IMR-90 (cell line): ENCODE results near the gene CENPF.

Experiments
- CEBPB ChIP-seq: IDR thresholded peaks from 2 replicates; pipeline ENCODE4 v1.6.1; 2012; ENCODE audit warnings: low read depth, low read length, improper control_type of control experiment
- CTCF ChIP-seq: conservative IDR thresholded peaks from 2 replicates; pipeline ENCODE4 v1.5.1; 2012; ENCODE audit warnings: mild to moderate bottlenecking, low read depth, low read length, improper control_type of control experiment
- ELK1 ChIP-seq: fragments of 150-350 bp; IDR thresholded peaks from 2 replicates; pipeline ENCODE4 v1.6.1; 2016; ENCODE audit warnings: low read depth, mild to moderate bottlenecking, low read length, moderate library complexity, borderline replicate concordance
- MXI1 ChIP-seq: IDR thresholded peaks from 2 replicates; pipeline ENCODE4 v1.6.1; 2012; ENCODE audit warnings: low read depth, mild to moderate bottlenecking, low read length, moderate library complexity, borderline replicate concordance
- POLR2A ChIP-seq: IDR thresholded peaks from 2 replicates; pipeline ENCODE4 v1.6.1; 2012; ENCODE audit warnings: mild to moderate bottlenecking, low read depth, low read length
- RCOR1 ChIP-seq: IDR thresholded peaks from 2 replicates; pipeline ENCODE4 v1.6.1; 2012; ENCODE audit warnings: mild to moderate bottlenecking, low read length, improper control_type of control experiment; ENCODE audit not compliant: insufficient replicate concordance
- USF2 ChIP-seq: fragments of 150-350 bp; IDR thresholded peaks from 2 replicates; pipeline ENCODE4 v1.6.1; 2017; ENCODE audit warnings: mild to moderate bottlenecking, antibody characterized with exemption, low read length, low read depth

GRCh38 chr1:214698559-214698958 is 95.6 kb downstream of the CENPF start:
- TF ChIP-seq CTCF (no peak), MXI1 (no peak), USF2 (no peak), CEBPB (no peak), POLR2A (no peak), ELK1 (no peak), RCOR1 (no peak)
